ENCODE measurements around the gene FARP2.

FARP2 gene

GRCh38 chr2:241359481-241360045 lies 3.5 kb downstream of the FARP2 start (continued):
- TF ChIP-seq GLIS3 (CRISPR knock-in tag; IDR thresholded peaks at IDR 0.05) (no peak), PPARA (CRISPR knock-in tag; IDR thresholded peaks at IDR 0.05; ENCODE audit: borderline replicate concordance) (no peak), TSHZ2 (CRISPR knock-in tag; IDR thresholded peaks at IDR 0.05) (no peak)

DNA sequence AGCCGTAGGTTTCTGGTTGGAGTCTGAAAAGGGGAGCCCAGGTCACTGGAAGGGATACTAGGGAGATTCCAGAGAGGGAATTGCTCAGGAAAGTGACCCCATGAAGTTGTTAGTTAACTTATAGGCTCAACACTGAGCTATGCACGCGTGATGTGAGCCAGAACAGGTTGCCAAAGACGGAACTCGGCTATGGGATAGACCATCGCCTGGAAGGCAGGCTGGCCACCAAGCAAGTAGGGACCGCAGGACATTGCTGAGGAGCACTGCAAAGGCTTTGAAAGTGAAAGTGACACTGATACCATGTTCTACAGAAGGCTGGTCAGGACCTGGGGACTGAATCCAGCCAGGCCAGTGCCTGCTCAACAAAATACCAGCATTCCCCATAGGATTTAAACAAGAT lies 7.3 kb downstream of the FARP2 start:
- TF ChIP-seq OSR1 (CRISPR knock-in tag; IDR thresholded peaks at IDR 0.05): no peak
- TF ChIP-seq, protein P1, sequence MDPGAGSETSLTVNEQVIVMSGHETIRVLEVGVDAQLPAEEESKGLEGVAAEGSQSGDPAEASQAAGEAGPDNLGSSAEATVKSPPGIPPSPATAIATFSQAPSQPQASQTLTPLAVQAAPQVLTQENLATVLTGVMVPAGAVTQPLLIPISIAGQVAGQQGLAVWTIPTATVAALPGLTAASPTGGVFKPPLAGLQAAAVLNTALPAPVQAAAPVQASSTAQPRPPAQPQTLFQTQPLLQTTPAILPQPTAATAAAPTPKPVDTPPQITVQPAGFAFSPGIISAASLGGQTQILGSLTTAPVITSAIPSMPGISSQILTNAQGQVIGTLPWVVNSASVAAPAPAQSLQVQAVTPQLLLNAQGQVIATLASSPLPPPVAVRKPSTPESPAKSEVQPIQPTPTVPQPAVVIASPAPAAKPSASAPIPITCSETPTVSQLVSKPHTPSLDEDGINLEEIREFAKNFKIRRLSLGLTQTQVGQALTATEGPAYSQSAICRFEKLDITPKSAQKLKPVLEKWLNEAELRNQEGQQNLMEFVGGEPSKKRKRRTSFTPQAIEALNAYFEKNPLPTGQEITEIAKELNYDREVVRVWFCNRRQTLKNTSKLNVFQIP (CRISPR knock-in tag; IDR thresholded peaks at IDR 0.05; ENCODE audit: borderline replicate concordance, low read depth): no peak
- no peak for TF ChIP-seq SNAI2 (CRISPR knock-in tag; IDR thresholded peaks at IDR 0.05)
- no peak for TF ChIP-seq ZNF565 (CRISPR knock-in tag; conservative IDR thresholded peaks at IDR 0.05; ENCODE audit: low read depth)
- no peak for TF ChIP-seq ZFP30 (CRISPR knock-in tag; IDR thresholded peaks at IDR 0.05)
- TF ChIP-seq TSHZ2 (CRISPR knock-in tag; IDR thresholded peaks at IDR 0.05): no peak
- no peak for TF ChIP-seq ZNF70 (CRISPR knock-in tag; IDR thresholded peaks at IDR 0.05)
- TF ChIP-seq TCF4 (CRISPR knock-in tag; IDR thresholded peaks at IDR 0.05; ENCODE audit: borderline replicate concordance): no peak
- TF ChIP-seq, protein P2, sequence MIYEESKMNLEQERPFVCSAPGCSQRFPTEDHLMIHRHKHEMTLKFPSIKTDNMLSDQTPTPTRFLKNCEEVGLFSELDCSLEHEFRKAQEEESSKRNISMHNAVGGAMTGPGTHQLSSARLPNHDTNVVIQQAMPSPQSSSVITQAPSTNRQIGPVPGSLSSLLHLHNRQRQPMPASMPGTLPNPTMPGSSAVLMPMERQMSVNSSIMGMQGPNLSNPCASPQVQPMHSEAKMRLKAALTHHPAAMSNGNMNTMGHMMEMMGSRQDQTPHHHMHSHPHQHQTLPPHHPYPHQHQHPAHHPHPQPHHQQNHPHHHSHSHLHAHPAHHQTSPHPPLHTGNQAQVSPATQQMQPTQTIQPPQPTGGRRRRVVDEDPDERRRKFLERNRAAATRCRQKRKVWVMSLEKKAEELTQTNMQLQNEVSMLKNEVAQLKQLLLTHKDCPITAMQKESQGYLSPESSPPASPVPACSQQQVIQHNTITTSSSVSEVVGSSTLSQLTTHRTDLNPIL (CRISPR knock-in tag; IDR thresholded peaks at IDR 0.05; ENCODE audit: low read depth): no peak
- TF ChIP-seq, protein P3, sequence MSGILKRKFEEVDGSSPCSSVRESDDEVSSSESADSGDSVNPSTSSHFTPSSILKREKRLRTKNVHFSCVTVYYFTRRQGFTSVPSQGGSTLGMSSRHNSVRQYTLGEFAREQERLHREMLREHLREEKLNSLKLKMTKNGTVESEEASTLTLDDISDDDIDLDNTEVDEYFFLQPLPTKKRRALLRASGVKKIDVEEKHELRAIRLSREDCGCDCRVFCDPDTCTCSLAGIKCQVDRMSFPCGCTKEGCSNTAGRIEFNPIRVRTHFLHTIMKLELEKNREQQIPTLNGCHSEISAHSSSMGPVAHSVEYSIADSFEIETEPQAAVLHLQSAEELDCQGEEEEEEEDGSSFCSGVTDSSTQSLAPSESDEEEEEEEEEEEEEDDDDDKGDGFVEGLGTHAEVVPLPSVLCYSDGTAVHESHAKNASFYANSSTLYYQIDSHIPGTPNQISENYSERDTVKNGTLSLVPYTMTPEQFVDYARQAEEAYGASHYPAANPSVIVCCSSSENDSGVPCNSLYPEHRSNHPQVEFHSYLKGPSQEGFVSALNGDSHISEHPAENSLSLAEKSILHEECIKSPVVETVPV (CRISPR knock-in tag; IDR thresholded peaks at IDR 0.05): no peak
- TF ChIP-seq ZC3H10 (CRISPR knock-in tag; IDR thresholded peaks at IDR 0.05): no peak
- TF ChIP-seq ZNF8 (CRISPR knock-in tag; IDR thresholded peaks at IDR 0.05): no peak
- no peak for TF ChIP-seq TOX (CRISPR knock-in tag; IDR thresholded peaks at IDR 0.05; ENCODE audit: borderline replicate concordance)
- no peak for TF ChIP-seq BACH2 (CRISPR knock-in tag; IDR thresholded peaks at IDR 0.05; ENCODE audit: borderline replicate concordance)
- TF ChIP-seq RARB (CRISPR knock-in tag; IDR thresholded peaks at IDR 0.05): no peak
- no peak for TF ChIP-seq ZFP3 (CRISPR knock-in tag; IDR thresholded peaks at IDR 0.05)
- ATAC-seq: no peak; the same call in none of the 3 replicates

- TF ChIP-seq ARNTL (CRISPR knock-in tag; IDR thresholded peaks at IDR 0.05; ENCODE audit: borderline replicate concordance, low read depth) (no peak), CSDC2 (CRISPR knock-in tag; IDR thresholded peaks at IDR 0.05) (no peak), TCF4 (CRISPR knock-in tag; IDR thresholded peaks at IDR 0.05; ENCODE audit: borderline replicate concordance) (no peak), BACH2 (CRISPR knock-in tag; IDR thresholded peaks at IDR 0.05; ENCODE audit: borderline replicate concordance) (no peak), ZFP30 (CRISPR knock-in tag; IDR thresholded peaks at IDR 0.05) (no peak)
- TF ChIP-seq, protein P2 (CRISPR knock-in tag; IDR thresholded peaks at IDR 0.05; ENCODE audit: low read depth): no peak
- ATAC-seq: no peak
These were observed 8.7 kb downstream of the FARP2 start for GRCh38 chr2:241364781-241365180.
